HEK293 (cell line): ENCODE results near the gene CDC73.

Experiments used
- CTCF ChIP-seq: fragments of 450-650 bp; formaldehyde crosslinking; IDR thresholded peaks from 2 replicates; pipeline ENCODE4 v1.5.1; 2016; ENCODE audit warnings: missing biosample characterization, missing genetic modification characterization
- ZNF324 ChIP-seq: fragments of 450-650 bp; formaldehyde crosslinking; IDR thresholded peaks from 2 replicates; pipeline ENCODE4 v1.5.1; 2016; ENCODE audit warnings: missing biosample characterization, missing genetic modification characterization
- ZNF335 ChIP-seq: fragments of 450-650 bp; formaldehyde crosslinking; conservative IDR thresholded peaks from 2 replicates; pipeline ENCODE4 v1.5.1; 2016; ENCODE audit warnings: missing biosample characterization, missing genetic modification characterization
- ZNF366 ChIP-seq: fragments of 450-650 bp; formaldehyde crosslinking; conservative IDR thresholded peaks from 2 replicates; pipeline ENCODE4 v1.5.1; 2016; ENCODE audit warnings: missing biosample characterization, missing genetic modification characterization

DNA sequence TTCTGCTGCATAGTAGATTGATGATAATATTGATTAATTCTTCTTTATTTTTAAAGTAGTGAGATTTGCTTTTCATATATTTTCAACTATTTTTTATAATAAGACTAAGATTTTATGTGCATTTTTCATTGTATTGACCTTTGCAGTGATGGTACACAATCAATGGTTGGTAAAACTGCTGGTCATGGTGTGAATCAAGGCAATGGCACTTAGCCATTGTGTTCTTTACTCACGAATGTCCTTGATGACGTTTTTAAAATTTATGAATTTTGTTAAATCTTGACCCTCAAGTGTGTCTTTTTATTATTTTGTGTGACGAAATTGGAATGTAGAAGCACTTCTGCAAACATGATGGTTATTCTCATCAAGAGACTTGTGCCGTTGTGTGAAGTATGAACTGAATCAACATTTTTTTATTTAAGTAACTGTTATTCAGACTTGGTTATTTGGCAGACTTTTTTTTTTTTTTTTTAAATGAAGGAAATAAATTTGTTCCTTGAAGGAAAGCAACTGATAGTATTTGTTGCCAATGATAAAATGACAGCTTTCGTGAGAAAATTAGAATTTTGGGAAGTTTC is 22.6 kb downstream of the CDC73 start:
- no peak for TF ChIP-seq ZNF366 (tag by site-specific recombination)
- no peak for TF ChIP-seq ZNF335 (tag by site-specific recombination)
- no peak for TF ChIP-seq ZNF324 (tag by site-specific recombination)
- no peak for TF ChIP-seq CTCF (tag by site-specific recombination)
